ELF-1 (cell line): ENCODE measurements around the gene RASSF4.
A peak's percentile ranks its signal among the peaks of the same experiment; 100 is the strongest.

Source experiments
- DNase-seq: peaks from one replicate; pipeline ENCODE4 v3.0.0-alpha.2; 2016; ENCODE audit warnings: low read depth, low spot score

Gene RASSF4

GRCh38 chr10:44962870-44963738 lies 3.5 kb downstream of the RASSF4 start:
- peak; percentile 47 for DNase-seq

GRCh38 chr10:44963772-44964633 lies 4.4 kb downstream of the RASSF4 start:
- peak; percentile 86 for DNase-seq

GRCh38 chr10:44965104-44965503 lies 5.5 kb downstream of the RASSF4 start:
- DNase-seq = no peak

- DNase-seq = no peak
Measured at GRCh38 chr10:44965651-44966097, 6.1 kb downstream of the RASSF4 start.

GRCh38 chr10:44966129-44966815 lies 6.7 kb downstream of the RASSF4 start:
- no peak for DNase-seq

- DNase-seq = no peak
Measured at GRCh38 chr10:44966816-44967509, 7.4 kb downstream of the RASSF4 start.

DNA sequence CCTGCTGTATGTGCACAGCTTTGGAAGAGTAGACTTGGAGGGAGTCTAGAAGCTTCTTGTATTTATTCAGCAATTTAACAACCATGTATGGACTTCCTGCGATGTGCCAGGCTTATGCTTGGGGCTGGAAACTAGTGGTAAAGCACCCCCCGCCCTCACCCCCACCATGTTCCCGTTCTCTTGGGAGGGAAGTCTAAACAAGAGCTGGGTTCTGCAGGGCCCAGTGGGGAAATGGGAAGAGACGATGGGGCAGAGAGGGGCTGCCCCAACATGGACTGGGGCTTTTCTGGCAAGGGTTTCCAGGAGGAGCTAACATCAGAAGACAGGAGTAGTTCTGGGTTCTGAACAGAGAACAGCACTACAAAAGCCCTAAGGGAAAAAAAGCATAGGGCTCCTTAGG lies 8.0 kb downstream of the RASSF4 start:
- DNase-seq = no peak

- DNase-seq = no peak
Measured at GRCh38 chr10:44968091-44968490, 8.5 kb downstream of the RASSF4 start.

- DNase-seq = no peak
Measured at GRCh38 chr10:44968500-44969400, 9.1 kb downstream of the RASSF4 start.

GRCh38 chr10:44969854-44970253 lies 10.3 kb downstream of the RASSF4 start:
- no peak for DNase-seq

DNA sequence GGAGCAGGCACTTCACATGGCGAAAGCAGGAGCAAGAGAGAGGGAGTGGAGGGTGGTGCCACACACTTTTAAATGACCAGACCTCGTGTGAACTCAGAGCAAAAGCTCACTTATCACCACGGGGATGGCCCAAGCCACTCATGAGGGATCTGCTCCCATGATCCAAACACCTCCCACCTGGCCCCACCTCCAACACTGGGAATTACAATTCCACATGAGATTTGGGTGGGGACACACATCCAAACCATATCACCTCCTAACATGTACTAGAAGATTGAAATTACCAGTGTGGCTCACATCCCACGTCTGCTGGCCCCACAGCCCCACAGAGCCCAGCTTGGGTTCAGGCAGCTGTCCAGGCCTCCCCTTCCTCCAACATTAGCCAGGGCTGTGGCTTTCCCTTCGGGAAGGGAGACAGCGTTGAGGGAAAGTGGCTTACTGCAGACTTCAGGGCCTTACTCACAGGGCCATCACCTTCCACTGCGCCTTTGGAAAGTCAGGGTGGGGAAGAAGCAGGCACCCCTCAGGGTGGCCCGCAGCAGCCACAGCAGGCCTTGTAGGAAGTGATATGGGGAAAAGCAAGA lies 11.3 kb downstream of the RASSF4 start:
- no peak for DNase-seq

DNA sequence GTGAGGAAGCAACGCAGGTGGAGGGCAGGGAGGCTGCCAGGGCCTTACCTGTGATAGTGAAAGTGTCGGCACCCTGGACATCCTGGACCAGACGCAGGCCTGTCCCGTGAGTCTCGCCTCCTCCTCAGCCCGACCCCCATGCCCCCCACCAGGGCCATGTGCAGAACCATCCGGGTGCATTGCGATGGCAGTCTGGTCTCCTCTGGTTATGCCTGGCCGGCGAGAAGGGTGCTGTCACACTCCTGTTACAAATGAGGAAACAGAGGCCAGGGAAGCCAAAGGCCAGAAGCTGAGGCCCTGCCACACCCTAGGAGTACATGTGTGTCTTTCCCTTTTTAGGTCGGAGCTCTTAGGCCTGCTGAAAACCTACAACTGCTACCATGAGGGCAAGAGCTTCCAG lies 11.8 kb downstream of the RASSF4 start:
- no peak for DNase-seq

DNA sequence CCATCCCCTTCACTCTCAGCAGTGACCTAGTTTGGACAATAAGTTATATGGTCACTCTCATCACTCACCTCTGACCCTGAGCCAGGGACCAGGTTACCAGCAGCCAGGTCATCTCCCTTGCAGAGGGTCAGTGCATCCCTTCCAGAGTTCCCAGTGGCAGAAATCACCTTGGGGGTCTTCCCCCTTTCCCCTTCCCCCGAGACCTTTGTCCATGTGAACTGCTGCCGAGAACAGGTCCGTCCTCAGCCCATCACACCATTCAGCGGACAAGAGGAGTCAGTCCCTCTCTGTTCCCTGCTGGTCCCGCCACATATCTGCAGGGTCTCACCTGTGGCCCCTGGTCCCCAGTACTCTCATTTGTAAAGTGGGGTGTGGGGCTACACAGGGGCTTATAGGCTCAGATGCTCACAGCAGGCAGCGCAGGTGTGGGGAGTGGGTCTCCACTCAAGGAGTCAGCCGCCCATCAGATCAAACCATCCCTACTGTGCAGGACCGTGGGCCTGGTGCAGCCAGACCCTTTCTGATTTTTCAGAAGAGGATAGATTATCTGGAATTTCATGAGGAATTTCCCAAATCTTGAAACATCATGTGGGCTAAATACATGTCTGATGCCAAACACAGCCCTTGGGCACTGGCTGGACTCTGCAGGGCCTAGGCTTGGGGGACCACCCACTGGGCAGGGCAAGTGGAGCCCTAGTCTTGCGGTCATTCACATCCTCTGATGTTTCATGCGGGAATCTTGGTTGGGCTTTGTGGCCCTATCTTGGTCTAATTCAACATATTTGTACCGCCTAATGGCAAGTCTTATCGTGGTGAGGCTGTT lies 12.5 kb downstream of the RASSF4 start:
- no peak for DNase-seq

GRCh38 chr10:44972874-44973306 lies 13.3 kb downstream of the RASSF4 start:
- peak; percentile 67 for DNase-seq

DNA sequence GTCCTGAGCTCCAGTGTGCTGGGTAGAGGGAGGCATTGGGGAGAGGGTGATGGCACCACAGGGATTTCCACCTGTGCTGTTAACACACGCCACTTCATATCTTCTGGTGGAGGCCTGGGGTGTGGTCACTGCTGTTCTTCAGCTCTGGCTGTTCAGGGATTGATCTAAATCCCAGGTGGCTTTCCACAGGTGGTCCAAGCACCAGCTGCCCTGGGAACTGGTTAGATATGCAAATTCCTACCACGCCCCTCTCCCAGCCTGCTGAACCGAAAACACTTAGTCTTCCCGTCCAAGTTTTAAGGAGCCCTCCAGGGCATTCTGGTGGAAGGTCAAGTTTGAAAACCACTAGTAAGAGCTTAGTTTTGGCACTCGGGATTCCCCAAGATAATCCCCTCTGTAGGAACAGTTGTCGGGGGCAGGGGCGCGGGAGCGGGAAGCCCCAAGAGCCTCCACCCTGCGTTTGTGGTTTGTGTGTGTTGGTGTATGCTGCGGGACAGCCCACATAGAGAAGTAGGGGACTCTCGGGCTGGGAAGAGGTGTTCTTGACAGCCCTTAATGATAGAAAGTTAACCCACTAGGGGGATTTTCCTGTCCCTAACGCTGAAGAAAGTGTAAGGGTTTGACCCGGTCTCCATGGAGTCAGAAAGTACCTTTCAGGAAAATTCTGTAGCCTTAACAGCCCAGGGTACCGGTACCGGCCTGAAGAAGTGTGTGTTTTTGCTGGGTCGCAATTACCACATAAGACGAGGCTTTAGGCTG lies 13.9 kb downstream of the RASSF4 start:
- peak; percentile 71 for DNase-seq

- DNase-seq = no peak
Measured at GRCh38 chr10:44974082-44974627, 14.6 kb downstream of the RASSF4 start.

- DNase-seq = peak; percentile 93
Measured at GRCh38 chr10:44974628-44975430, 15.2 kb downstream of the RASSF4 start.
